ENCODE data around the gene FAM184A.

DNA sequence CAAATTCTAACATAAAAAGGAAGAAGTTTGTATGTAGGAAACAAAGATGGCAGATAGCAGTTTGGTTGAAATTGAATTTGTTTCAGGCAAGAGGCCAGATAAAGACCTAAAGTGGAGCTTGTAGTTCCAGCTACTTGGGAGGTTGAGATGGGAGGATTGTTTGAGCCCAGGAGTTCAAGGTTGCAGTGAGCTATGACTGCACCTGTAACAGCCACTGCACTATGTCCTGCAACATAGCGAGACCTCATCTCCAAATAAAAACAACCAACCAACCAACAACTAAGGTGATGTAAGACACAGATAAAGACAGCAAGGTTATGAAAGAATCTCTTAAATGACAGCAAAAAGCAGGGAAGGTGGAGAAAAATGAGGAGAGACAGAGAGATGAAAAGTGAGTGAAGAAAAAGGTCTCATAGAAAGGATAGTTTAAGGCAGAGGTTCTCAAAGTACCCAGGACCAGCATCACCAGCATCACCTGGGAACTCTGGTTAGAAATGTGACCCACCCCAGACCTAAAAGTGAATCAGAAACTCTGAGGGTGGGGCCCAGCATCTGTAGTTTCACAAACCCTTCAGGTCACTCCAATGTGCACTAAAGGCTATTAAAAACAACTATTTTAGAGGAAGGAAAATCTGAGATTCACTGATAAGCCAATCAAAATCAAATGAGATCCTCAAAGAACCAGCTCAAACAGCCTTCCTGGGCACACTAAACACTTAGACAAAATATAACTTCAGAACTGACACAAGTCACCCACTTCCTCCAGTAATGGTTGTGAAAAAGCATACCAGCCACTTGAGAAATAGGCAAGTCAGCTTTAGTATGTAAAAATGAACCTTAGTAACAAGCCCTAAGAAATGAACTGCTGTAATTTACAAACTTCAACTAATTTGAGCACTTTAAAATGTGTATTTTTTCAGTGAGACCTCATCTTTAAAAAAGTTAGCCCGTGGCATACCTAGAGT, 57.6 kb downstream of the FAM184A start:
- TF ChIP-seq, protein P1, sequence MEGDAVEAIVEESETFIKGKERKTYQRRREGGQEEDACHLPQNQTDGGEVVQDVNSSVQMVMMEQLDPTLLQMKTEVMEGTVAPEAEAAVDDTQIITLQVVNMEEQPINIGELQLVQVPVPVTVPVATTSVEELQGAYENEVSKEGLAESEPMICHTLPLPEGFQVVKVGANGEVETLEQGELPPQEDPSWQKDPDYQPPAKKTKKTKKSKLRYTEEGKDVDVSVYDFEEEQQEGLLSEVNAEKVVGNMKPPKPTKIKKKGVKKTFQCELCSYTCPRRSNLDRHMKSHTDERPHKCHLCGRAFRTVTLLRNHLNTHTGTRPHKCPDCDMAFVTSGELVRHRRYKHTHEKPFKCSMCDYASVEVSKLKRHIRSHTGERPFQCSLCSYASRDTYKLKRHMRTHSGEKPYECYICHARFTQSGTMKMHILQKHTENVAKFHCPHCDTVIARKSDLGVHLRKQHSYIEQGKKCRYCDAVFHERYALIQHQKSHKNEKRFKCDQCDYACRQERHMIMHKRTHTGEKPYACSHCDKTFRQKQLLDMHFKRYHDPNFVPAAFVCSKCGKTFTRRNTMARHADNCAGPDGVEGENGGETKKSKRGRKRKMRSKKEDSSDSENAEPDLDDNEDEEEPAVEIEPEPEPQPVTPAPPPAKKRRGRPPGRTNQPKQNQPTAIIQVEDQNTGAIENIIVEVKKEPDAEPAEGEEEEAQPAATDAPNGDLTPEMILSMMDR (IDR thresholded peaks at IDR 0.05), result no peak
- no peak for TF ChIP-seq POLR2AphosphoS5 (IDR thresholded peaks at IDR 0.05)
